G401.6 (cell line): Measurements from ENCODE around the gene LIMCH1.
"Not testable (repeated sequence)": the region's sequence is repeated elsewhere in the genome, so short reads cannot be mapped to it uniquely, and the experiment has no call there.

ENCODE experiments used
- FAIRE-seq: peaks from 2 replicates; lab custom pipeline; 2012; peaks lifted over from hg19 to GRCh38; lab: Jason Lieb, UNC

The LIMCH1 gene

GRCh38 chr4:41678951-41679350, 141.0 kb downstream of the LIMCH1 start:
- FAIRE-seq = no peak

- FAIRE-seq = no peak
These were observed 142.0 kb downstream of the LIMCH1 start for GRCh38 chr4:41679991-41680390.

- no peak for FAIRE-seq
These were observed 143.1 kb downstream of the LIMCH1 start for GRCh38 chr4:41681054-41681453.

GRCh38 chr4:41683326-41683725, 145.4 kb downstream of the LIMCH1 start:
- no peak for FAIRE-seq

- no peak for FAIRE-seq
These were observed 148.9 kb downstream of the LIMCH1 start for GRCh38 chr4:41686893-41687292.

GRCh38 chr4:41687971-41688370, 150.0 kb downstream of the LIMCH1 start:
- no peak for FAIRE-seq

- FAIRE-seq = peak; percentile 76
These were observed 154.9 kb downstream of the LIMCH1 start for GRCh38 chr4:41692717-41693345.

GRCh38 chr4:41693629-41694028, 155.7 kb downstream of the LIMCH1 start:
- peak; percentile 78 for FAIRE-seq

GRCh38 chr4:41696131-41696530, 158.2 kb downstream of the LIMCH1 start:
- no peak for FAIRE-seq

GRCh38 chr4:41696763-41697162, 158.8 kb downstream of the LIMCH1 start:
- no peak for FAIRE-seq

GRCh38 chr4:41701983-41702382, 164.0 kb downstream of the LIMCH1 start:
- no peak for FAIRE-seq

- no peak for FAIRE-seq
These were observed 164.8 kb downstream of the LIMCH1 start for GRCh38 chr4:41702770-41703169.

- FAIRE-seq = no peak
These were observed 165.8 kb downstream of the LIMCH1 start for GRCh38 chr4:41703785-41704184.

GRCh38 chr4:41709844-41710481, 172.0 kb downstream of the LIMCH1 start:
- no peak for FAIRE-seq

GRCh38 chr4:41711654-41712053, 173.7 kb downstream of the LIMCH1 start:
- FAIRE-seq = not testable (repeated sequence)

GRCh38 chr4:41712425-41712824, 174.5 kb downstream of the LIMCH1 start:
- FAIRE-seq = no peak

- no peak for FAIRE-seq
These were observed 175.8 kb downstream of the LIMCH1 start for GRCh38 chr4:41713768-41714167.

GRCh38 chr4:41714364-41715000, 176.5 kb downstream of the LIMCH1 start:
- no peak for FAIRE-seq

GRCh38 chr4:41715155-41715554, 177.2 kb downstream of the LIMCH1 start:
- no peak for FAIRE-seq

- FAIRE-seq = no peak
These were observed 180.9 kb downstream of the LIMCH1 start for GRCh38 chr4:41718907-41719306.

- FAIRE-seq = no peak
These were observed 181.5 kb downstream of the LIMCH1 start for GRCh38 chr4:41719417-41719816.

GRCh38 chr4:41722181-41722580, 184.2 kb downstream of the LIMCH1 start:
- no peak for FAIRE-seq

- no peak for FAIRE-seq
These were observed 185.3 kb downstream of the LIMCH1 start for GRCh38 chr4:41723286-41723685.

- FAIRE-seq = no peak
These were observed 187.3 kb downstream of the LIMCH1 start for GRCh38 chr4:41725254-41725653.
